ENCODE results near the gene ADCY6.

ADCY6 gene

DNA sequence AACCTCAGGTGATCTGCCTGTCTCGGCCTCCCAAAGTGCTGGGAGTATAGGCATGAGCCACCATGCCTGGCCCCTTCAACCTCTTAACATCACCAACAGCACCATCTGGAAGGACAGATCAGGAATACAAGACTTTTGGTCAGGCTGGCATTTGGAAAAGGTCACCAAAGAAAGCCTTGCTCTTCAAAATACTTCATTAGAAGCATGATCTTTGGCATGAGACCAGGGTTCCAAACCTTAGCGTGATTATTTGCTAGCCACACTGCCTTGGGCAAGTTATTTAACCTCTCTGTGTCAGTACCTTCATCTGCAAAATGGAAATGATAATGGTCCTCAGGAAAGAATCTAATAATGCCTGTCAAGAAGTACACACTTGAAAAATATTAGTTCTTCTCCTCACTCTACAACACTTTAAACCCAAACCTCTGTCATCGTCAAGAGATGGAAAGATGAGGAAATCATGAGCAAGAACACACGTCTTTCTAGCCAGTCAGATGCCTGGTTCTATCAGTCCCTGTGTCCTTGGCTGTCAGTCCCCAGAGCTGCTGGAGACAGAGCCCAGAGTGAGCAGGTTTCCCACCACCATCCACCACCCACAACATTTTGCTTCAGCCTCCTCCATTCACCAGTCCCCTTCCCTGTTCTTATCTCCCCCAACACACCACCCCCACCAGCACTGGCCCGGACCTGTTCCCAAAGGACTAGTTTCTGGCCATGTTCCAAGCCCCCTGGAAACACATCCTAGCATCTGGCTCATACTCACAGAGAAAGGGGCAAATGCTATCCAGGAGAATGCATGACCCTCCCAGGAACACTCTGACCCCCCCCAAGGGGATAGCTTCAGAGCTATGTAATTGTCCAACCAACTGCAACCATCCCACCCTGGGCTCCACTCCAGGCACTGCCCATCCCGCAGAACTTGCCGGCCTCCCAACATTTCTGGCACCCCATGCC is 2.0 kb downstream of the ADCY6 start:
- no peak for DNase-seq (ENCODE audit: extremely low read depth in 1 of 2, low read depth in 1 of 2)

DNA sequence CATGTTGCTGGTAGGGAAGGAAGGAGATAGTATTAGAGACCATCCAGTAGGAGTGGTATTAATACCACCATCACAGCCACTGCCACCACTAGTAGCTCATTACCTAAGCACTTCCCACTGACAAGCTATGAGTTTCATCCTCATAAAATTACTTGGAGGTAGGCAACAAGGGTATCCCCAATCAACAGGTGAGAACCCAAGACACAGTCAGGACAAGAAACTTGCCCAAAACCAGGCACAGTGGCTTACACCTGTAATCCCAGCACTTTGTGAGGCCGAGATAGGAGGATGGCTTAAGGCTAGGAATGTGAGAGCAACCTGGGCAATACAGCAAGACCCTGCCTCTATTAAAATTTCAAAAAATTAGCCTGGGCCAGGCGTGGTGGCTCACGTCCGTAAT is 5.5 kb downstream of the ADCY6 start:
- no peak for DNase-seq (ENCODE audit: extremely low read depth in 1 of 2, low read depth in 1 of 2)

DNA sequence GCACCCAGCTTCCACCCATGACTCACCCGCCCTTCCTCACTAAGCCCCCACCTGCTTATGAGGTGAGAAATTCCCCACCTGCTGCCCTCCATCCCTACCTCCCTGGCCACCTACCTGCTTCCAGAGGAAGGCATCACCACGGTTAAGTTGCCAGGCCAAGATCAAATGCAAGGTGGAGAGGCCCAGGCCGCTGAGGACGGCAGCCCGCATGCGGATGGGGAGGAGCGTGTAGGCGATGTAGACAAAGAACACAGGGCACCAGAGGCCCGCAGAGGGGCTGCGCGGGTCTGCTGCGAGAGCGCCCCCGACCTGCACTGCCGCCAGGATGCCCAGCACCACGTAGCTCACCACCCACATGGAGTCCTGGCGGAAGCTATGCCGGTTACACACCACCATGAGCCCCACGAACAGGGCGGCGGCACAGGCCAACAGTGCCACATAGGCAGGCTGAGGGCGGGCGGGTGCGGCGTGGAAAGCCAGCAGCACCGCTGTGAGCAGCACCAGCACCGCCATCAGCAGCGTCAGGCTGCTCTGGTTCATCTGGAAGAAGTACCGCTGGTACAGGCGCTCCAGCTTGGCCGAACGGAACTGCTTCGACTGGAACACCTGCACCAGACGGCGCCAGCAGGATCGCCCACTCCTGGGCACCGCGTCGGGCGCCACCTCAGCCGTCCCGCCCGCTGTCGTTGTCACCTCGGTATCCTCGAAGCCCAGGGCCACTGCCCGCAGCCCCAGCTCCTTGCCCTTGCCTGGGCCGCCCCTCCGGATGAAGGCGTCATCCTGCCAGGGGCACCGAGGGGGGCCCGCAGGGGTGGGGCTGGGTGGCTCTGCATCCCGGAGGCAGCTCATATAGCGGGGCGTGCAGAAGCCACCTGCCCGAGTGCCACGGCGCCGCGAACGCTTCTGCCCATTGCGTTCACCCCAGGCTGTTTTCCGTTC is 6.2 kb downstream of the ADCY6 start:
- no peak for DNase-seq (ENCODE audit: extremely low read depth in 1 of 2, low read depth in 1 of 2)

DNA sequence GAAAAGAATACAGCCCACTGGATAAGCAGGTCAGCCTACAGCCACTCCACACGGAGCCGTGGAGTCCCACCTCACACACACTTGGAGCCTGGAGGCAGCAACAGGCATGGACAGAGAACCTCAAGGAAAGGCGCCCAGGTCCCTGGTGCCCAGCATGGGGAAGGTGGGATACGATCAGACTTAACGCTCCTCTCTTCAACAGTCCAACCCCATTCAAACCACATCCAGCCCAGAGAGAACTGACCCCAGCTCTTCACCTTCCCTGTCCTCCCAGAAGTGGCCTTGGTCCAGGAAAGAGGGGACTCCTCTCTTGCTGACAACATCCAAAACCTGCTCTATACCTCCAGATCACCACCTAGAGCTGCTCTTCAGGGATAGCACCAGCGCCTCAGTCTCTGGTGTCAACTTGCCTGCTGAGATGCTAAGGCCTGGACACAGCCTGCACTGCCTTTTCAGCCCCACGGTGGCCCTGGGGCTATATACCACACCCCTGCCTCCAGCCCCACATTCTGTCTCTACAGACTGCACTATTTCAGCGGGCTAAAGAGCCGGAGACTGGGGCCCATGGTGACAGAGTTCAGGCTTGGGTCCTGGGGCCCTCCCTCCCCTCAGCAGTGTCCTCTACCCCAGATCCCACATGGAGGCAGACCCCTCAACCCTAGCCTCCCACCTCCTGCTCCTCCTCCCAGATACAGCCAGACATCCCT is 7.0 kb downstream of the ADCY6 start:
- no peak for DNase-seq (ENCODE audit: extremely low read depth in 1 of 2, low read depth in 1 of 2)

DNA sequence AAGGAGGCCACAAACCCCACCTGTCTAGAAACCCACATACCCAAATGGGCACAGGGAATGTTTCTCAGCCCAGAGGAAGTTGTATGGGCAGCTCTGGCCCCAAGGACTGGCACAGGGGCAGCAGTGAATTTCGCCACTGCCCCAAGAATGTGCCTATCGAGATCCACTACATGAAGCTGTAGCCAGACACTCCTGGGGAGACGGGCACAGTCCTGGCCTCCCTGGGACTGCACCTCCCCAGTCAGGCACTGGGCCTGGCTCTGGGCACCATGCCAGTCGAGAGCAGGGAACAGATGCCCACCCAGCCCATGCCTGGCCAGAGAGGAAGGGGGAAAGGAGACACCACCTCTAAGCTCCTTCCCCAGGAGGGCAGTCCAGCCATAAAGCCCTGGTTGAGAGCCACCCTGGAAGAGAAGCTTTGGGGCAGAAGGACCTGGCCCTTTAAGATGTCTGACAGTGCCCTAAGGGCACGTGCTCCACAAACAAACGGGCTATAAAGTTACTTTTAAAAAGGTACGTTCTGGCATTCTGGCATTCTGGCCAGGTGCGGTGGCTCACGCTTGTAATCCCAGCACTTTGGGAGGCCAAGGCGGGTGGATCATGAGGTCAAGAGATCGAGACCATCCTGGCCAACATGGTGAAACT is 8.4 kb downstream of the ADCY6 start:
- no peak for DNase-seq (ENCODE audit: extremely low read depth in 1 of 2, low read depth in 1 of 2)

DNA sequence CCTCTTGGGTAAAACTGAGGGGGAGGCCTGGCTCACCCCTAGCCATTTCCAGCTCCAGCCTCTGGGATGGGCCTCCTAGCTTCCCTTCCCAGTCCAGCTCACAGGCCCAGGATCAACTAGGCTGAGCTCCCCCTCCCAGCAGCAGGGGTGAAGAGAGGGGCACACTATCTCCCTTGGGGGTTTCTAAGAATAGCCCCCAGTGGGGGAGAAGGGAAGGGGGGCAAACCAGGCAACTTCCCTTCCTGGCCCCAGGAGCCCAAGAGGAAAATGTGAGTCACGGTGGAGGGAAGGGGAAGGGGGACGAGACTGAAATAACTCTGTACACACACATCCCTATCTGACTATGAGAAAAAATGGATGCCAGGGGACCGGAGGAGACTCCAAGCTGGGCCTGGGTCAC is 9.0 kb downstream of the ADCY6 start:
- no peak for DNase-seq (ENCODE audit: extremely low read depth in 1 of 2, low read depth in 1 of 2)

DNA sequence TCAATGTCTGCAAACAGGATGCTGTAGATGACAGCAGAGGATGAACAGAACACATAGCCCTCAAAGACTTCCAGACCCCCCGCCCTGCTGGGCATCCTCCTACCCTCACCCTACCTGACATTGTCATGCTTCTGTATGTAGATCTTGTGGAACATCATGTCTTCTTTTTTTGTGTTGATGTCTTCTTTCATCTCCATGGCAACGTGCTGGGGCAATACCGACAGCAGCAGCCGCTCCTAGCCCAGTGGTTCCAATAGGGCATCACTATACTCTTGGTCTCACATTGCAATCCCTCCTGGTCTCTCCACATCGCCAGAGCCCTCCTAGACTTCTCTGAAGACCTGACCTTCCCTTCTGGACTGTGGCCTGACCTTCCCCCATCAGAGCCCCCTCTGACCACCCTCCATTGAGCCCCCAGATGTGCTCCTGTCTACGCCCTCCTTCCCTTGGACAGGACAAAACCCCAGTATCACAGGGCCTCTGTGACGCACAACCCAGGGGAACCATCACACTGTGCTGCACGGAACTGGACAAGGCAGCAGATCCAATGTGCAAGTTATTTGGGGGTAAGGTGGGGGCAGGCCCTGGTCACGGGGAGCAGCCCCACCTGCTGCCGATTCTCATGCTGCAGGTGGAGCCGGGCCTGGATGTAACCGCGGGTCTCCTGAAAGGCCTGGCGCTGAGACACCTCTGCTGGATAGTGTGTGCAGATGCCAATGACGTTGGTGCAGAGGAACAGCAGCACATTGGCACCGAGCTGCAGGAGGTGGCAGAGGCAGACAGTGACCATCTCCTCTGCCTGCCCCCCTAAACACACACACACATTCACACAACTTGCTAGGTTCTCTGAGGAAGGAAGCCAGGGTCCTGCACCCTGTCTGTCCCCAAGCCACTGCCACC is 11.1 kb downstream of the ADCY6 start:
- no peak for DNase-seq (ENCODE audit: extremely low read depth in 1 of 2, low read depth in 1 of 2)

DNA sequence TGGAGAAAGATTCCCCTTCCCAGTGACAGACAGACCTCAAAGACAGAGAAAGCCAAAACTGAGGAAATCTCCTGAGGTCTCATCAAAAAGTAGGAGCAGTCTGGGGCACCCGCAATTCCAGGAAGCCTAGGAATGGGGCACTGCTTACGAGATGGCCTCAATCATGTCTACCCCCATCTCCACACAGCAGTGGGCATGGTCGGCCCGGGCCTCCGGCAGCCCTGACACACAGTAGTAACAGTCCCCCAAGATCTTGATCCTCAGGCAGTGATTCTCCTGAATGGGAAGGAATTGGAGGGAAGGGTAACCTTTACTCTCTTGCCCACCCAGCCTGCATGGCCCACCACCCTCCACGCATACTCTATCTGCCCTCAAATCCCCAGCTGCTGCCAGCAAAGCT is 11.9 kb downstream of the ADCY6 start:
- DNase-seq (ENCODE audit: extremely low read depth in 1 of 2, low read depth in 1 of 2) = no peak

DNA sequence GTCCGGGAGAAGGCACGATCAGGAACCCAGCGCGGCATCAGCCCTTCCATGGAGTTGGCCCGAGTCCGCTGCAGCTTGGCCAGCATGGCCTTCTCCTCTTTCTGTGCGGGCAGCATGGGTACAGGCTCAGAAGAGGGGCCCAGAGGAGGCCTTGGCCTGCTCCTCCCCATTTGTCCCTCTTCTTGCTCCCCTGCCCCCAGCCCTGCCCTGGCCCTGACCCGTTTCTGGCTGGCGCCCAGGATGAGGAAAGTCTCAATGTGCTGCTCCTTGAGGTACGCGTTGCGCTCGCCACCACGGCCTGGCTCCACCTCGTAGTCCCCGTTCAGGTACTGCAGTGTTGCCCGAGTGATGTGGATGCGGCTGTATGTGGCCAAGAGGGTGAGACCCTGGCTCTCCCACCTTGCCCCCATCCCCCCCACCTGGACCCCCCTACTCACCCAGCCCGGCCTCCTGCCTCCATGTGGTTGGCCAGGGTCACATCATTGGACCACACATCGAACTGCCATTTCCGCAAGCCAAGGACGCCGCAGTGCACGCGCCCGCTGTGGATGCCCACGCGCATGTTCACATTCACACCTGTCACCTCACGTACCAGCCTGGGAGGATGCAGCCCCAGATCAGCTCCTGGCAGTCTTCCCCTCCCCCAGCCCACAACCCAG is 12.8 kb downstream of the ADCY6 start:
- no peak for DNase-seq (ENCODE audit: extremely low read depth in 1 of 2, low read depth in 1 of 2)

DNA sequence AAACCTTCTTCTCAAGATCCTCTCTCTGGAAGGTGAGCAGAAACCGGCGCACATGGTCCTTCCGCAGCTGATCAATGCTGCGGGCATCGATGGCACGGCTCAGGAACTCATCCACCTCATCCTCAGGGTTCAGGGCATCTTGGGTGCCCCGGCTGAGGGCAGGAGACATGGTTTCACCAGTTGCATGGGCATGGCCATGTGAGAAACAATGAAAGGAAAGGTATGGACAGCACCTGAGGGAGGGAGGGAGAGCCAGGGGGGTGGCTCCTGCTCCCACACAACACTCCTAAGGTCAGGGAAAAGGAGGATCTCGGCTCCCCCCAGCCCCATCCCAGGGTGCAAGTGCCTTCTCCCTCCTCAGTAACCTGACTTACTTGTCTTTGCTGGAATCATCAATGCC is 13.6 kb downstream of the ADCY6 start:
- no peak for DNase-seq (ENCODE audit: extremely low read depth in 1 of 2, low read depth in 1 of 2)

DNA sequence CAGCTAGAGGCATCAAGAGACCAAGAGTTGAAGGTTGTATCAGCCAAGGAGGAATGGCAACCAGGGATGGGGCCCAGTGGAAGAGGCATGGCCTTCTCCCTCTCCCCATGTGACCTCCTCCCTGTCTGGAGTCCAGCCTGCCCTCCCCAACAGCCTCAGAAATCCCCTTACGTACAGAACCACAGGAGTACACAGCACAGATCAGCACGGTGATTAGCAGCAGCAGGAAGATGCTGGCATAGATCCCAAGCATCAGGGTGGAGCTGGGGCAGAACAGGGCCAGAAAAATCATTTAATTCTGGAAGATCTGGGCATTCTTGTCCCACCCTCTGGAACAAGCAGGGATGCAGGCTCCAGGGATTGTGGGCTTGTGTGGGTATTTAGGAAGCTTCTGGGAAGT is 14.4 kb downstream of the ADCY6 start:
- DNase-seq (ENCODE audit: extremely low read depth in 1 of 2, low read depth in 1 of 2) = no peak

DNA sequence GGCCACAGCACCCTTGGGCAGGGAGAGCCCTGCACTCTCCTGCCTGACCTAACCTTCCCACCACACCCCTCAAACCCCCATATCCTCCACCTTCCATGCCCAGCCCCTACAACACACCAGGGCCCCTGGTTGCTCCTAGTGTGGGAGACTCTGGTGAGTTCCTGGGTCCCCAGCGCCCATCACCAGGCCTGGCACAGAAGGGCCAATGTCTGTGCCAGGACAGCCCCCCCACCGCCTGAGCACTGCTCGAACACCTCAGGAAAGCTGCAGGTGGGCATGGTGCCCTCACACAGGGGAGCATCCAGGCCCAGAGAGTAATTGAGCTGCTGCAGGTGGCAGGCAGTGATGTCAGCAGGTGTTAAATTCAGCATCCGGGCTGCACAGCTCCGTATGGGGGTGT is 15.2 kb downstream of the ADCY6 start:
- DNase-seq (ENCODE audit: extremely low read depth in 1 of 2, low read depth in 1 of 2) = no peak

DNA sequence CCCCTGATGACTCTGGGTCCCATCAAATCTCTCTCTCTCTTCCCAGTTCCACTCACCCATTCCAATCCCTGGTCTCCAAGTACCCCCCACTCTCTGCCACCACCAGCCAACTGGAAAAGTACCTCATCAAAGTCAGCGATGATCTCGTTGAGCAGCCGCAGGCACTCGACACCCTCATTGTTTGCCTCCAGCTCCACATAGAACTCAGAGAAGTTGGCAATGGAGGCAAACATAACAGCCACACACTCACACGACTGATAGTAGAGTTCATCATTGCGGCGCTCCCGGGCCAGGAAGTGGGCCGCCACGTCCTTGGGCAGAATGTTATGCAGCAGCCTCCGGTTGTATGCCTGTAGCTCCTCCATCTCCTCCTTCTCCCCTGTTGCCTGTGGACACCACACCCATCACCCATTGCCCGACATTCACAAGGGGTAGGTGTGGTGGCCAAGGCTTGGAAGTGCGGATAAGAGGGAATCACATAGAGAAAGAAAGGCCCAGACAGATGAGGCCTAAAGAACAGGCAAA is 17.2 kb downstream of the ADCY6 start:
- DNase-seq (ENCODE audit: extremely low read depth in 1 of 2, low read depth in 1 of 2) = no peak

DNA sequence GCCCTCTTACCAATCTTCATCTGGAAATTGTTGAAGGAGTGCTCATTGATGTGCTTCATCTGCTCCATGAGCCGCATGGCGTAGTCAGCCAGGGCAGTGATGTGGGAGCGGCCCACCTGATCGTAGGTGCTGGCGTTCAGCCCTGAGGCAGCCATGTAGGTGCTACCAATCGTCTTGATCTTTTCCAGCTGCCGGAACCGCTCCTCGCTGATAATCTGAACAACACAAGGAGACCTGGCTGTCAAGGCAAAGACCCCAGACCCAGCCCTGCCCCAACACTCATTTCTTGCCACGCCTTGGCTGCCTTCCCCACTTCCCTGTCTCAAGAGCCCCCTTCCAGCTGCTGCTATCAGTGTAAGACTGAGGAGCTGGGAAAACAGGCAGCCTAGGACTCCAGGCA is 18.1 kb downstream of the ADCY6 start:
- DNase-seq (ENCODE audit: extremely low read depth in 1 of 2, low read depth in 1 of 2) = no peak

DNA sequence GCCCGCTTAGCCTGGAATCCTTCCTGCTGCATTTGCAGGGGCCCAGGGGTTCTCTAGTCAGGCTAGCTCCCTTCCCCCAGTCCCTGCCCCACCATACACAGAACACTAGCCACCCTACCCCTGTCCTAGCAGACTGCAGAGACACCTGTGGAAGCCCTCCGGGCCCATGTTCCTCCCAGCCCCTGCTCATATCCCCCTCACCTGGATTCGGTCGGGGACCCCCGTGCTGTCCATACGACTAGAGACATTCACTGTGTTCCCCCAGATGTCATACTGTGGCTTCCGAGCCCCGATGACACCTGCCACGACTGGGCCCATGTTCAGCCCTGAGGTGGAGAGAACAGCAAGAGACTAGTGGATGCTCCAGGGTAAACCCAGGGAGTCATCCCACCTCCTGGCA is 20.2 kb downstream of the ADCY6 start:
- DNase-seq (ENCODE audit: extremely low read depth in 1 of 2, low read depth in 1 of 2) = no peak

DNA sequence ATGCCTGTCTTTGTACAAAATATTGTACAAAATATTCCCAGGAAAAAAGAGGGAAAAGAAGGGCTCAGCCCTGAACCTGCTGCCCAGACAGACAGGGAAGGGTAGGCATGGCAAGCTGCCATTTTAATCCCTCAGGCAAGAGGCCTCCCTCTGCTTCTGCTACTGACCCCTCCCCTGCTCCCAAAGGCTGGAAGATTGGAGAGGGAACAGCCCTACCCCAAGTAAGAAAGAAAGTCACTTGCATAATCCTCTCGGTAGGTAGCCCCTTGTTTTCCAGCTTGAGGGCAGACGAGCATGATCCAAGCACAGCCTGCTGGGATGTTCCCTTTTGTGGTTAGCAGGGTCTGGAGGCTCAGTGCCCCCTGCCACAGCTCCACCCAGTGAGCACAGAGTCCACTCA is 20.7 kb downstream of the ADCY6 start:
- DNase-seq (ENCODE audit: extremely low read depth in 1 of 2, low read depth in 1 of 2) = no peak

DNA sequence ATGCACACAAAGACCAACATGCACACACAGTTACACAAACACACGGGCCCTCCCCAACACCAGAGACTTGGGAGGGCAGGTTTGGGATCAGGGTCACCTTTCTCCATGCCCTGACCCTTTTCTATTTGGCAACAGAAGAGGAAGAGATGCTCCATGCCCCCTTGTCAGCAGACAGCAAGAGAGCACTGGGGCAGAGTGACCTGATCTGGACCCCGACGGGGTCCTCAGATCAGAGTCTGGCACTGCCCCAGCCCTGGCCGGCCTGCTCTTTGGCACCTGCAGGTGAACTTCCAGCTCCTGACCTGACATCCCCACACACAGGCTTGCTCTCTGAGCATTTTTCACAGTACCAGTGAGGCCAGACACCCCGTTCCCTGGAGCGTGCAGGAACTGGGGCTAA is 21.4 kb downstream of the ADCY6 start:
- no peak for DNase-seq (ENCODE audit: extremely low read depth in 1 of 2, low read depth in 1 of 2)

DNA sequence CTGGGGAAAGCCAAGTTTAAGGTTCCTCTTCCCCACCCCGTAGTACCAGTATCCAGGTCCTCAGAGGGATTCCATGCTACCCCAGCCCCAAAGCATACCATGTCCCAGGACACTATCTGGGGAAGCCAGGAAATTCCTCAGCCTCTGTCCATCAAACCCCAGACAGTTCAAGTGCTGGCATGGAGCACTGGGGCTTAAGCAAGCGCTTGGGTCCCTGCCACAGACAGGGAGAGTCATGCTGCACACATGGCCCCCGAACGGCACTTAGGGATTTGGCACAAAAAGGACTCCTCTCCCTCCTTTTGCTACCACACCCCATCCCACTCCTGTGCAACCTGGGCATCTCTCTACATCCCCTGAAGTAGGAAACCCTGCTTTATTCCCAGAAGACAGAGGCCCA is 21.8 kb downstream of the ADCY6 start:
- no peak for DNase-seq (ENCODE audit: extremely low read depth in 1 of 2, low read depth in 1 of 2)

DNA sequence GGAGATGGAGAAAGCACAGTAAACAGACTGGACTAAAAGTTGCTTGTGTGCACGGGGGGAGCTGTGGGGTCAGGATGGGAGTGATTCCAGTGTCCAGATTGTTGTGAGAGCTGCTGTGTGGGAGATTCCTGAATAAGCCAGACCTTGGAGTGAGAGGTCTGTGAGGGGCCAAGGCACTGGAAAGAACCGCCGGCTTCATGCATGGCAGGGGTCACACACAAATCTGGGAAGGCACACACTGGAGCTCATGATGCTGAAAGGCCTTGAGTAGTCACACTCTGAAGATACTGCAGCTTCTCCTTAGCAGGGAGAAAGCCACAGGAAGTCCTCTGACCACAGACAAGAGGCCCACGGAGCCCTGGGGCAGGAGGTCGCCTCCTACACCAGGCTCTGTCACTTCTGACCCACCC is 23.1 kb downstream of the ADCY6 start:
- no peak for DNase-seq (ENCODE audit: extremely low read depth in 1 of 2, low read depth in 1 of 2)
